HG03097 (cell line): ENCODE measurements around the gene OR10A3.
A peak's percentile ranks its signal among the peaks of the same experiment; 100 is the strongest.
"Not testable (repeated sequence)": the region's sequence is repeated elsewhere in the genome, so short reads cannot be mapped to it uniquely, and the experiment has no call there.

Experiments
- ATAC-seq: cut with Tn5 transposase; IDR thresholded peaks from one replicate; pipeline ENCODE4 v1.9.1; 2021; ENCODE audit not compliant: unreplicated experiment, low FRiP score

Gene OR10A3, protein sequence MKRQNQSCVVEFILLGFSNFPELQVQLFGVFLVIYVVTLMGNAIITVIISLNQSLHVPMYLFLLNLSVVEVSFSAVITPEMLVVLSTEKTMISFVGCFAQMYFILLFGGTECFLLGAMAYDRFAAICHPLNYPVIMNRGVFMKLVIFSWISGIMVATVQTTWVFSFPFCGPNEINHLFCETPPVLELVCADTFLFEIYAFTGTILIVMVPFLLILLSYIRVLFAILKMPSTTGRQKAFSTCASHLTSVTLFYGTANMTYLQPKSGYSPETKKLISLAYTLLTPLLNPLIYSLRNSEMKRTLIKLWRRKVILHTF

DNA sequence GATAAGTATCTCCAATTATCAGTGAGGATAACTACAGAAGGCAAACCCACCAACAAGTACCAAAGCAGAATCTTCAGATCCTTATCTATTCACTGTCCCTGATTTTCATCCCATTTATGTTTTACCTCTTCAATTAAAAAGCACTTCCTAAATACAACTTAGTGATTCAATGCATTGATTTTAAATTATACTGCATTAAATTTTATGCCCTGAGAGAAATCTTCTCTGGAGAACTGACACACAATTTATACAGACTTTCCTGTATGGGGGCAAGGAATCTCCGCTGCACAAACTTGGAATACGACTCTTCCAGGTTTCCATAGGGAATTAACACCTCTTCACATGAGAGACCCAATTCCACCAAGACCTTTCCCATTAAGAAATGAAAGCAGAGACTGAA is at the start of gene OR10A3:
TSS of gene OR10A3 (minus strand) at position 101 of the 400 bp plus-strand sequence. CDS start 2,188 bp downstream, outside the sequence.
- ATAC-seq, result no peak

GRCh38 chr11:7987560-7987883 is 46.0 kb upstream of the OR10A3 start:
- not testable (repeated sequence) for ATAC-seq

DNA sequence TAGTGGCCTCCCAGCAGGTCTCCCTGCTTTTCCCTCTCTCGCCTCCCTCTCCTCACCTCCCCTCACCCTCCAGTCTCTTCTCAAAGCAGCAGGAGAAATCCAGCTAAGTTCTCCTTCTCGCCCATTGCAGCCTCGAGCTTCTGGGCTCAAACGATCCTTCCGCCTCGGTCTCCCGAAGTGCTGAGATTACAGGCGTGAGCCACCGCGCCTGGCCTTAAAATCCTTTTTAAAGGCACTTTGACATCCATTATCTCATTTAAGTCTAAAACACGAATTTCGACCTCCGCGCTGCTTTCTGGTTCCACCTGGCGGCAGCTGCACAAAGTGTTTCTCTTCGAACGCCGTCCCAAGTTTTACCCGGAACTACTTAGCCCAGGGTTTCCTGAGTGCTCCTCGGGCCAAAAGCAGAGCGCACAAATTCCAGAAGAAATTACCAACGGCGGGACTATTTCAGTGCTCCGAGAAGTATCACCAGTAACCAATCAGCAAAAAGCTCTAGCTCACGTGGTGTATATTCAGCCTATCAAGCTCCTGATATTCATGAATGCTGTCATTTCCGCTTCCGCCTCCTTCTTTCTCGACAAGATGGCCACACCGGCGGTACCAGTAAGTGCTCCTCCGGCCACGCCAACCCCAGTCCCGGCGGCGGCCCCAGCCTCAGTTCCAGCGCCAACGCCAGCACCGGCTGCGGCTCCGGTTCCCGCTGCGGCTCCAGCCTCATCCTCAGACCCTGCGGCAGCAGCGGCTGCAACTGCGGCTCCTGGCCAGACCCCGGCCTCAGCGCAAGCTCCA is 45.5 kb upstream of the OR10A3 start, which contains the start of gene EIF3F:
TSS of gene EIF3F (plus strand) at position 570 of the 792 bp plus-strand sequence. CDS start at position 586, 16 bp downstream.
- ATAC-seq, result peak; percentile 91

- no peak for ATAC-seq
These were observed 42.5 kb upstream of the OR10A3 start for GRCh38 chr11:7983832-7984590.

DNA sequence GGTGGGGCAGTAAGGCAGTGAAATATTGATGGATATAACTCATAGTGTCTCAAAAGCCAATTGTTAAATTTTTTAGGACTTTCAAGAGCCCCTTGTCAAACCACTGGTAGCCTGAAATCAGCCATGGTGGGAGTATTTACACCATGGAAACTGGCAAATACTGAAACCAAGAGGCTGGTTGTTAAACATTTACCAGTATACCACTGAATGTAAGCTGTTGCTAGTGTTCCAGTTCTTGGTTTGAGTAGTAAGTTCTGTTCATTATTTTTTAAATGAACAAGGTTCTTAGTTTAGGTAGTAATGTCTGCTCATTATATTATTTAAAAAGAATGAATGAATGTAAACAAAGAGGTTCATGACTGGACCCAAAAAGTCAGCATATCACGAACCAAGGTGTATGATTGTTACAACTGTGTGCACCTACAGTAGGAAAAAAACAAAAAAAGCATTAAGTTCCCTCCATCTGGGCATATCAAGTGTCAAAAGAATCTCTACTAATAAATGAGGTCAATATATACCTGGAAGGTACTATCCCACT is 41.1 kb upstream of the OR10A3 start:
- ATAC-seq, result no peak

GRCh38 chr11:7981619-7982157 is 40.2 kb upstream of the OR10A3 start:
- ATAC-seq, result no peak

GRCh38 chr11:7977232-7977917 is 35.9 kb upstream of the OR10A3 start:
- no peak for ATAC-seq

- no peak for ATAC-seq
These were observed 33.2 kb upstream of the OR10A3 start for GRCh38 chr11:7974668-7975067.

- no peak for ATAC-seq
These were observed 31.5 kb upstream of the OR10A3 start for GRCh38 chr11:7973011-7973410.

- ATAC-seq, result no peak
These were observed 30.3 kb upstream of the OR10A3 start for GRCh38 chr11:7971846-7972245.

DNA sequence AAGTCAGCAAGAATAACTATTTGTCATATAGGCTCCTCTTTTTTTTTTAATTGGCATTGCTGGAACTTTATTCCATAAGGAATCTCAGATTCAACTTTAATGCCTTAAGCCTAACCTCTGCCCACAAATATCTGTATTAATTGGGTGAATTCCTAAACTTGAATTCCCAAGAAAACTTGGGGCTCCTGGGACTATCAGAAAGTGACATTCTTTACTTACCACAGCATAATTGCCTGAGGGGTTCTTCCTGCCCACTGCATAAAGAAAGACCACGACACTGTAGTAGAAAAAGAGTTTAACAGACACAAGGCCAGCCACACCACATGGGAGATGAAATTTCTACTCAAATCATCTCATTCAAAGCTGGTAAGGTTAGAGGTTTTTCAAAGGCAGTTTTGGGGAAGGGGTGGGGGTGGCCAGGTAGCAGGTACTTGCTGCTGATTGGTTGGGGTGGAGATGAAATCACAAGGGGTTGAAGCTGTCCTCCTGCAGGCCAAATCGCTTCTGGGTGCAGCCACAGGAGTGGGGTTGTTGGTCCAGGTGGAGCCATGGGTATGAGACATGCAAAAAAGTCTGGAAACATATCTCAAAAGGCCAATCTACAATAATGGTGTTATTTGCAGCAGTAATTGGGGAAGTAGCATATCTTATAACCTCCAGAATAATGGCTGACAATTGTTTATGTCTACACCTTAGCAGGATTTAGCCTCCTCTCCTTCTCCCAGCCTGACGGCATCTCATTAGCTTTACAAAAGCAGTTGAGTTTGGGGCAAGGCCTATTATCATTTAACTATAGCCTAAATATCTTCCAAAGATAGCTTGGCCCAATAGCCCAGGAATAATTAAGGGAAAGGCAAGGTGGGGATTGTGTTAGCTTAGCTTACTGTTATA is 28.5 kb upstream of the OR10A3 start:
- no peak for ATAC-seq

DNA sequence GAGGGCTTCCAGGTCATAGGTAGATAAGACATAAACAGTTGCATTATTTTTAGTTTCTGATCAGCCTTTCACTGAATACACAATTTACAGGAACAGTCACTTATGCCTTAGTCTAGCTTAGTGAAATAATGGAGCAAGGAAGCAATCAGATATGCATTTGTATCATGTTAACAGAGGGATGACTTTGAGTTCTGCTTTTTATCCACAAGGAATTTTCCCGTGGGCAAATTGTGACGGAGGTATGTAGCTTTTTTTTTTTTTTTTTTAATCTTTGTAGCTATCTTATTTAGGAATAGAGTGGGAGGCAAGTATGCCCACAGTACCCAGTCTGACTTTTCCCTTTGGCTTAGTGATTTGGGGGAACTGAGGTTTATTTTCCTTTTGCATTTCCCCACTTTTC is 27.2 kb upstream of the OR10A3 start:
- ATAC-seq, result no peak

GRCh38 chr11:7967826-7968225 is 26.3 kb upstream of the OR10A3 start:
- no peak for ATAC-seq

DNA sequence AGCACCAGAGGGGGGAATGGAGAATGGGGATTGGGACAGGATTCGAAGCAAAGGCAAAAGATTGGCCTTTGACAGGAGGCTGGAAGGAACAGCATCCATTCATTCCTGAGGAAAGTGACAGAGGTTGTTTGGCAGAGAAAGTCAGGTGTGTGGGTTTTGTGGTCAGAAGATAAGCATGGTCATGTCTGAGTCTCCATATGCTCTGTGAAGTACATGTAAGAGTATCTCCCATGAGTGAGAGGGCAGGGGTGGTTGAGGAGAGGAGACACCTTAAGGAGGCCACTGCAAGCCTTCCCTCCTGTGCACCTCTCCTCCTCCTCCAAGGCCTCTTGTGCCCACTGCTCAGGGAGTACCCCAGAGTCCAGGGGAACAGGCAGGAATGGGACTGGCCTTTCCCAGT is 25.6 kb upstream of the OR10A3 start:
- no peak for ATAC-seq

DNA sequence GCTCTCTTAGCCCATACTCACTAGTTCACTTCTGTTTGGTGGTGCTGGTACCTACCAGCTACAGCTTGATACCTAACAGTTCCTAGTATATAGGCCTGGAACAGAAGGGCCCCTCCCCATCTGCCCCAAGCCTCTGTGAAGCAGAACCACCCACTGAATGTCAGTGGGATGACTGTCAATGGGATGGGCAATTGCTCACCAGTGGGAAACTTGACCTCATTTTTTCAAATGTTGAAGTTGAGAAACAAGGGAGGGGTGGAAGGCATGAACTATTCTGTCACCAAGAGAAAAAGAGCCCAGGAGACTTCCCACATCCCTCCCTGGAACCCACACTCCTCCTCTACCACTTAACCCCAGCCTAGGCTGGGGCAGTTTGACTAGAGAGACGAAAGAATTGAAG is 23.9 kb upstream of the OR10A3 start, which contains the start of gene NLRP10:
TSS of gene NLRP10 (minus strand) at position 62 of the 400 bp plus-strand sequence. CDS start 1,952 bp downstream, outside the sequence.
- no peak for ATAC-seq

GRCh38 chr11:7964873-7965272 is 23.4 kb upstream of the OR10A3 start:
- ATAC-seq, result no peak

- ATAC-seq, result no peak
These were observed 22.8 kb upstream of the OR10A3 start for GRCh38 chr11:7964261-7964660.

DNA sequence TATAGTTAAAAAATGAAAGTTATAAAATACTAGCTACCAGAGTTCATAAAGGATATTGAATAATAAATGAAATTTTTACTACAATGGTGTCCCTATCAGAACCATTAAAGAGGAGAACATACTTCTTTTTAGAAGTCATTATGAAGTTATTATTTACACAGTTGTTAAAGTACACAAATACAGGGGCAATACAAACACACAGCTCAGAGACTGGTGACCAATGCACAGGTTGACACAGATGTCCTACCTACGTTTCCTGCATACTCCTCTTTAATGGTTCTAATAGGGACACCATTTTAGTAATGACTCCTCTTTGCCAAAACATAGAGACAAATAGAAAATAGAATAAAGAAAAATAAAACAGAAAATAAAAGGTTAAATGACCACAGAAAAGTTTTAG is 13.7 kb upstream of the OR10A3 start:
- ATAC-seq, result no peak

DNA sequence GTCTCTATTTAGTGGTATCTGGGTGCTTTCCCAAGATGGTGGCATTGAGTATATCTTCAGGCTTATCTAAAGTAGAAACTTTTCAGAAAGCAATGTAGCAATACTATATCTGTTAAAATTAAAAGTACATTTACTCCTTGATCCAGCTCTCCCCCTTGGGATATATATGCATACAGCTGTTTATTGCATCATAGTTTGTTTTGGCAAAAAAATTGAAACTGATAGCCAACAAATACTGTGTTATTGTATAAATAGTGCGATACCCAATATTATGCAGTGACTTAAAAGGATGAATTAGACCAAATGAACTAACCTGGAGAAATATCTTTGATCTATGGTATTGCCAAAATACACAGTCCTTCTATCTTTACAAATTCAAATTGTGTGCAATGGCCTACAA is 8.4 kb upstream of the OR10A3 start:
- ATAC-seq, result no peak
